HepG2 (cell line): ENCODE measurements around the gene UQCR11. TPM values are rescaled to one million over a fixed set of nuclear protein-coding genes. Genes with fewer than 3 reads are reported as not detected.

ENCODE experiments used
- ATAC-seq: fragments of 200-7000 bp; cut with Tn5 transposase; 3 replicates; pipeline ENCODE4 v1.9.1; 2020; ENCODE audit warnings: mild to moderate bottlenecking, moderate library complexity
- BruUV-seq: library from RNA; stranded (reverse); fragments of 400-500 nt; replicated peaks from 2 replicates; lab custom pipeline; 2021; lab: Mats Ljungman, UMichigan
- CTCF ChIA-PET: fragments of 300-600 bp; formaldehyde crosslinking; extraction: SDS; loops from one replicate; lab custom pipeline; 2021; ENCODE audit warnings: low total read pairs, inconsistent platforms, low intra/inter-chr PET ratio; lab: Yijun Ruan, JAX
- POLR2A ChIA-PET: fragments of 350-600 bp; sonication (Branson Sonifier 250); formaldehyde crosslinking; loops from one replicate; lab custom pipeline; 2020; ENCODE audit warnings: antibody characterized with exemption, inconsistent platforms; lab: Yijun Ruan, JAX
- DNase-seq: peaks from one replicate; pipeline ENCODE4 v3.0.0-alpha.2; 2015; ENCODE audit warnings: low spot score
- FAIRE-seq: peaks from 3 replicates; lab custom pipeline; 2011; peaks lifted over from hg19 to GRCh38; lab: Jason Lieb, UNC
- H2AFZ ChIP-seq: one replicate; pipeline ENCODE4 v1.6.1; 2011; ENCODE audit warnings: low read length, inconsistent platforms
- H3K27ac ChIP-seq: fragments of 300-600 bp; 3 replicates; pipeline ENCODE4 v1.8.0; 2011; ENCODE audit warnings: mixed run types, mild to moderate bottlenecking, mixed read lengths, low read length, inconsistent platforms; ENCODE audit not compliant: insufficient read depth; ENCODE audit errors: extremely low read length
- H3K27me3 ChIP-seq, 2 experiments: fragments of 200-600 bp in 1 of 2; 2 replicates in 1 of 2; 3 replicates in 1 of 2; pipeline versions ENCODE4 v1.6.0 to v1.8.0; 2011; ENCODE audit warnings: low read length in 2 of 2, mild to moderate bottlenecking in 2 of 2, moderate library complexity in 2 of 2, inconsistent platforms in 1 of 2; ENCODE audit not compliant: insufficient read depth in 2 of 2, control insufficient read depth in 1 of 2
- H3K36me3 ChIP-seq, 2 experiments: fragments of 200-600 bp in 1 of 2; replicated peaks in 1 of 2; 2 replicates in 1 of 2; 3 replicates in 1 of 2; pipeline versions ENCODE4 v1.5.1 to v1.8.0; 2011; ENCODE audit warnings: low read length in 2 of 2, inconsistent platforms in 1 of 2; ENCODE audit not compliant: insufficient read depth in 2 of 2, control insufficient read depth in 1 of 2
- H3K4me1 ChIP-seq: 2 replicates; pipeline ENCODE4 v1.5.1; 2012; ENCODE audit warnings: low read length, inconsistent platforms; ENCODE audit not compliant: insufficient read depth
- H3K4me2 ChIP-seq: 2 replicates; pipeline ENCODE4 v1.6.0; 2011; ENCODE audit warnings: low read depth, low read length, inconsistent platforms
- H3K4me3 ChIP-seq, 3 experiments: fragments of 200-600 bp in 1 of 3; sonication (generic), shearing (Covaris generic) in 1 of 3; replicated peaks in 1 of 3; 2 replicates each; pipeline ENCODE4 v1.5.1; 2011 to 2016; ENCODE audit warnings: low read length in 3 of 3, inconsistent platforms in 2 of 3, low read depth in 2 of 3, mild to moderate bottlenecking in 2 of 3, control low read depth in 1 of 3, mixed read lengths in 1 of 3; ENCODE audit not compliant: insufficient read depth in 1 of 3
- H3K79me2 ChIP-seq: one replicate; pipeline ENCODE4 v1.6.1; 2011; ENCODE audit warnings: low read length, inconsistent platforms; ENCODE audit not compliant: insufficient read depth
- H3K9ac ChIP-seq: 2 replicates; pipeline ENCODE4 v1.6.0; 2011; ENCODE audit warnings: mild to moderate bottlenecking, low read depth, low read length, inconsistent platforms; ENCODE audit not compliant: insufficient read depth
- H3K9me3 ChIP-seq: 2 replicates; pipeline ENCODE4 v1.5.1; 2012; ENCODE audit warnings: mild to moderate bottlenecking, low read length
- H4K20me1 ChIP-seq: 2 replicates; pipeline ENCODE4 v1.6.0; 2011; ENCODE audit warnings: inconsistent platforms, mild to moderate bottlenecking, low read length, moderate library complexity; ENCODE audit not compliant: insufficient read depth
- AGO1 ChIP-seq: fragments of 200-400 bp; formaldehyde crosslinking; IDR thresholded peaks from 2 replicates; pipeline ENCODE4 v1.6.1; 2017; ENCODE audit warnings: mild to moderate bottlenecking, low read depth, low read length, moderate library complexity; ENCODE audit not compliant: poor library complexity, severe bottlenecking
- NFYB ChIP-seq: sonication (generic); formaldehyde crosslinking; IDR thresholded peaks from 2 replicates; pipeline ENCODE4 v1.4.0; 2020; ENCODE audit warnings: missing genetic modification reagents
- NRL ChIP-seq: sonication (generic); formaldehyde crosslinking; IDR thresholded peaks from 2 replicates; pipeline ENCODE4 v1.5.0; 2020; ENCODE audit warnings: missing genetic modification reagents, mild to moderate bottlenecking, moderate library complexity, borderline replicate concordance
- POLR2G ChIP-seq: fragments of 200-400 bp; formaldehyde crosslinking; IDR thresholded peaks from 2 replicates; pipeline ENCODE4 v1.6.1; 2018; ENCODE audit warnings: mild to moderate bottlenecking, low read depth, low read length, moderate library complexity
- RBM39 ChIP-seq: fragments of 200-400 bp; formaldehyde crosslinking; IDR thresholded peaks from one replicate; pipeline ENCODE4 v1.6.1; 2018; ENCODE audit warnings: antibody characterized with exemption, mild to moderate bottlenecking, low read depth, low read length; ENCODE audit not compliant: poor library complexity, severe bottlenecking
- ZIK1 ChIP-seq: sonication (generic); formaldehyde crosslinking; IDR thresholded peaks from 2 replicates; pipeline ENCODE4 v1.5.0; 2020; ENCODE audit warnings: mild to moderate bottlenecking, low read depth, missing genetic modification reagents, borderline replicate concordance
- ZNF501 ChIP-seq: sonication (generic); formaldehyde crosslinking; IDR thresholded peaks from 2 replicates; pipeline ENCODE4 v1.5.1; 2020; ENCODE audit warnings: mild to moderate bottlenecking, moderate library complexity, missing genetic modification reagents
- WGBS: methylation state at CpG from one replicate; pipeline ENCODE4 v1.1.6; 2017; ENCODE audit warnings: low lambda C conversion rate; 5-methylcytosine and 5-hydroxymethylcytosine counted together
- in situ Hi-C: cut with HindIII; loops from 2 replicates; pipeline ENCODE4 v1.10.0; 2017; ENCODE audit warnings: low pct_unique_long_range_greater_than_20kb; ENCODE audit not compliant: extremely low pct_ligation_motif_present
- intact Hi-C: fragments of 100-400 bp; cut with micrococcal nuclease; formaldehyde crosslinking; loops from one replicate; pipeline ENCODE4 v1.10.0; 2022; ENCODE audit not compliant: unreplicated experiment
- polyA plus RNA-seq, 8 experiments: library from polyadenylated mRNA; depleted of rRNA in 3 of 8; stranded (reverse) in 7 of 8; unstranded in 1 of 8; fragments of >200 nt; fragmentation: Illumina TruSeq in 4 of 8; extraction: Trizol in 4 of 8; gene quantifications; 2 replicates each; pipeline versions ENCODE4 v1.2.1 to v1.2.3, GENCODE V29; 2011 to 2016; ENCODE audit warnings: low read depth in 4 of 8, missing spikeins in 1 of 8, mixed read lengths in 1 of 8; ENCODE audit not compliant: insufficient read depth in 1 of 8
- total RNA-seq, 5 experiments: library from RNA; depleted of rRNA; stranded (reverse); fragments of >200 nt; fragmentation: Illumina TruSeq; extraction: Trizol; gene quantifications; 2 replicates each; pipeline ENCODE4 v1.2.3, GENCODE V29; 2016; ENCODE audit warnings: low read depth in 1 of 5
- TF ChIP-seq, protein P1 (sequence below): sonication (generic); formaldehyde crosslinking; IDR thresholded peaks from 2 replicates; pipeline ENCODE4 v1.4.0; 2020; ENCODE audit warnings: missing genetic modification reagents
- TF ChIP-seq, protein P2 (sequence below): sonication (generic); formaldehyde crosslinking; IDR thresholded peaks from 2 replicates; pipeline ENCODE4 v1.8.1; 2022; ENCODE audit warnings: low read depth, mild to moderate bottlenecking, missing genetic modification reagents

Gene UQCR11
- total and polyA plus RNA-seq, 2 of the 13 experiments (the other 11 are each of a cell fraction or from before 2014, with no cell fraction given): 125 to 214 TPM

DNA sequence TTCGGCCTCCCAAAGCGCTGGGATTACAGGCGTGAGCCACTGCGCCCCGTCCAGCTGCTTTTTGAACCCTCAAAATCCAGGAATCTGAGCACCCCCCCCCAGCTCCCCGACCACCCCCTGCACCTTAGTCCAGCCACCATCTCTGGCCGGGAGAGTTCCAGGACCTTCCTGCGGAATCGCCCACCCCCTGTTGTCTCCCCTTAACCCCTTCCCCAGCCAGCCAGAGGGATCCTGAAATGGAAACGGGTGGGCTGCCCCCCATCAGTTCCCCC, 11.8 kb downstream of the UQCR11 start:
- Histone ChIP-seq H4K20me1 (no peaks in the 10 kb centered on the region), H3K79me2 (peaks cover 29% of the 10 kb centered on the region), H3K9me3 (no peaks in the 10 kb centered on the region), H3K4me1 (peaks cover 36% of the 10 kb centered on the region), H3K27me3 (no peaks in the 10 kb centered on the region; a peak in 1 of 5 replicates), H3K4me3 (peak overlapping the region in 1 of 3 experiments; percentile 82; a peak in 3 of 6 replicates), H2AFZ (no peak overlapping the region), H3K9ac (peak overlapping the region; percentile 76; the same call in 1 of the 2 replicates), H3K36me3 (peaks cover 8 to 18% of the 10 kb centered on the region in 2 experiments), H3K4me2 (peak overlapping the region; percentile 95), H3K27ac (no peak overlapping the region)
- no peak for DNase-seq
- FAIRE-seq: no peak
- TF ChIP-seq, protein P1, sequence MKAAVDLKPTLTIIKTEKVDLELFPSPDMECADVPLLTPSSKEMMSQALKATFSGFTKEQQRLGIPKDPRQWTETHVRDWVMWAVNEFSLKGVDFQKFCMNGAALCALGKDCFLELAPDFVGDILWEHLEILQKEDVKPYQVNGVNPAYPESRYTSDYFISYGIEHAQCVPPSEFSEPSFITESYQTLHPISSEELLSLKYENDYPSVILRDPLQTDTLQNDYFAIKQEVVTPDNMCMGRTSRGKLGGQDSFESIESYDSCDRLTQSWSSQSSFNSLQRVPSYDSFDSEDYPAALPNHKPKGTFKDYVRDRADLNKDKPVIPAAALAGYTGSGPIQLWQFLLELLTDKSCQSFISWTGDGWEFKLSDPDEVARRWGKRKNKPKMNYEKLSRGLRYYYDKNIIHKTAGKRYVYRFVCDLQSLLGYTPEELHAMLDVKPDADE (CRISPR knock-in tag): 0 out of 2 replicates have a peak, but pooled peaks have one; percentile 32
- no peak for TF ChIP-seq ZIK1 (CRISPR knock-in tag)
- in situ Hi-C loops: no loop called here
- 96% methylated on average over 10 of the region's 10 CpGs for WGBS
- CTCF ChIA-PET: no interaction called here
- POLR2A ChIA-PET: interaction anchor here (0.6 to 2.6 kb wide), 5 partner anchors 10 to 47 kb away, joined by 3 to 22 read pairs (median 3); partner anchors contain the start of gene UQCR11
- no TSS peak for BruUV-seq
- intact Hi-C loops: loop anchor here (10.0 kb wide), 1 partner anchor 49 kb away; no protein-coding TSS in a partner anchor
- ATAC-seq: no peak

DNA sequence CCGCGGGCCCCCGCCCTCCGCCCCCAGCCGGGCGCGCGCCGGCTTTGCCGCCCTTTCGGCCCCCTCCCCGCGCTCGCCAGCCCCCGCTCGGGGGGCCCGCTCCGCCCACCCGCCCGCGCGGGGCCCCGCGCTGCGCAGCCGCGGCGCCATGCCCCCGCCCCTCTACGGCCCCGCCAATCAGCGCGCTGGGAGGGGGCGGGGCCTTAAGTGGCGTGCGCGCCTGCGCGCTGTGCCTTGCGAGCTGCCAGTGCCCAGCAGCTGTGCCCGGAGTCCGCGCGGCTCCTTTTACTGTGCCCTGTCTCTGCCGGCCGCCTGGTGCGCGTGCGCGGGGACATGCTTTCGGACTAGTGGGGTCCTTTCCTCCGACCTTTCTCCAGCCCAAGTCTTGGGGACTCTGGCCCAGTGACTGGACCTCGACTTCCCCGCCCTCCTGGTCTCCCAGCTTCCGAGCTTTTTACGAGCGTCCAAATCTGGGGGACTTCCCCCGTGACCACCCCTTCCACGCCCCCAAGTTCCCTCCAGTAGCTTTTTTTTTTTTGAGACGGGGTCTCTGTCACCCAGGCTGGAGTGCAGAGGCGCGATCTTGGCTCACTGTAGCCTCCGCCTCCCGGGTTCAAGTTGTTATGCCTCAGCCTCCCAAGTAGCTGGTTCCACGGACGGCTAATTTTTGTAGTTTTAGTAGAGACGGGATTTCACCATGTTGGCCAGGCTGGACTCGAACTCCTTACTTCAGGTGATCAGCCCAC, 12.3 kb downstream of the UQCR11 start, which contains the start of gene MBD3:
TSS of gene MBD3 (minus strand) at position 111 of the 746 bp plus-strand sequence. CDS start 234 bp downstream, outside the sequence.
- Histone ChIP-seq H3K79me2 (peaks cover 29% of the 10 kb centered on the region), H2AFZ (no peak within 1 kb of the TSS), H3K4me3 (peak within 1 kb of the TSS; percentile 72 to 90 (median 83)), H3K9ac (peak within 1 kb of the TSS; percentile 100), H3K36me3 (peaks cover 6 to 16% of the 10 kb centered on the region in 2 experiments), H3K27ac (peak within 1 kb of the TSS; percentile 99), H3K27me3 (no peaks in the 10 kb centered on the region; a peak in 1 of 5 replicates), H3K9me3 (no peaks in the 10 kb centered on the region), H3K4me2 (peak within 1 kb of the TSS; percentile 95), H4K20me1 (no peaks in the 10 kb centered on the region), H3K4me1 (peaks cover 41% of the 10 kb centered on the region)
- DNase-seq (peak; percentile 81), FAIRE-seq (no peak), ATAC-seq (peak; percentile 69)
- in situ Hi-C loops (no loop called here), intact Hi-C loops (loop anchor here (10.0 kb wide), 1 partner anchor 48 kb away; no protein-coding TSS in a partner anchor)
- 54% methylated on average over 16 of the region's 68 CpGs for WGBS
- no TSS peak for BruUV-seq
- ChIA-PET CTCF (no interaction called here), POLR2A (interaction anchor here (0.6 to 2.6 kb wide), 5 partner anchors 10 to 298 kb away, joined by 3 to 22 read pairs (median 5); partner anchors contain the start of gene UQCR11)
- TF ChIP-seq, protein P2, sequence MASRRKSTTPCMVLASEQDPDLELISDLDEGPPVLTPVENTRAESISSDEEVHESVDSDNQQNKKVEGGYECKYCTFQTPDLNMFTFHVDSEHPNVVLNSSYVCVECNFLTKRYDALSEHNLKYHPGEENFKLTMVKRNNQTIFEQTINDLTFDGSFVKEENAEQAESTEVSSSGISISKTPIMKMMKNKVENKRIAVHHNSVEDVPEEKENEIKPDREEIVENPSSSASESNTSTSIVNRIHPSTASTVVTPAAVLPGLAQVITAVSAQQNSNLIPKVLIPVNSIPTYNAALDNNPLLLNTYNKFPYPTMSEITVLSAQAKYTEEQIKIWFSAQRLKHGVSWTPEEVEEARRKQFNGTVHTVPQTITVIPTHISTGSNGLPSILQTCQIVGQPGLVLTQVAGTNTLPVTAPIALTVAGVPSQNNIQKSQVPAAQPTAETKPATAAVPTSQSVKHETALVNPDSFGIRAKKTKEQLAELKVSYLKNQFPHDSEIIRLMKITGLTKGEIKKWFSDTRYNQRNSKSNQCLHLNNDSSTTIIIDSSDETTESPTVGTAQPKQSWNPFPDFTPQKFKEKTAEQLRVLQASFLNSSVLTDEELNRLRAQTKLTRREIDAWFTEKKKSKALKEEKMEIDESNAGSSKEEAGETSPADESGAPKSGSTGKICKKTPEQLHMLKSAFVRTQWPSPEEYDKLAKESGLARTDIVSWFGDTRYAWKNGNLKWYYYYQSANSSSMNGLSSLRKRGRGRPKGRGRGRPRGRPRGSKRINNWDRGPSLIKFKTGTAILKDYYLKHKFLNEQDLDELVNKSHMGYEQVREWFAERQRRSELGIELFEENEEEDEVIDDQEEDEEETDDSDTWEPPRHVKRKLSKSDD (CRISPR knock-in tag): no peak
- TF ChIP-seq NFYB: peak; percentile 66
- TF ChIP-seq ZNF501 (CRISPR knock-in tag): peak; percentile 54; the same call in 1 of the 2 replicates
- peak; percentile 79 for TF ChIP-seq POLR2G
- peak; percentile 41; the same call in 1 of the 2 replicates for TF ChIP-seq NRL
- TF ChIP-seq AGO1: peak; percentile 94
- peak; percentile 43 for TF ChIP-seq RBM39
